Adrenal gland (tissue), 5 donors: ENCODE measurements around the gene TAX1BP1.

ENCODE experiments used
- CTCF ChIP-seq, 6 experiments: fragments of 450-650 bp in 4 of 6; fragments of 200-600 bp in 2 of 6; sonication (generic) in 1 of 6; IDR thresholded peaks; 1 replicate in 5 of 6; 2 replicates in 1 of 6; pipeline versions ENCODE4 v1.5.1 to v1.8.0; 2016 to 2021; ENCODE audit warnings: antibody characterized with exemption in 6 of 6, mild to moderate bottlenecking in 2 of 6, moderate library complexity in 1 of 6
- POLR2A ChIP-seq, 2 donors: fragments of 450-650 bp; IDR thresholded peaks; one replicate each; pipeline ENCODE4 v1.6.1; 2017; ENCODE audit warnings: antibody characterized with exemption in 2 of 2, mild to moderate bottlenecking in 2 of 2, moderate library complexity in 1 of 2
- donor health status: DM: no; HTN: no; CAD: no.

GRCh38 chr7:27876756-27877155, 136.8 kb downstream of the TAX1BP1 start:
- TF ChIP-seq CTCF (IDR thresholded peaks at IDR 0.05) (no peak), POLR2A (IDR thresholded peaks at IDR 0.05) (no peak)
